CD4-positive, alpha-beta T cell treated with Interleukin-15 for 4 hours (primary cell): Measurements from ENCODE around the gene VMAC.
"Not testable (repeated sequence)": the region's sequence is repeated elsewhere in the genome, so short reads cannot be mapped to it uniquely, and the experiment has no call there.

ENCODE experiments used
- DNase-seq: peaks from one replicate; pipeline ENCODE4 v3.0.0-alpha.2; 2020; ENCODE audit warnings: low spot score

Gene VMAC

GRCh38 chr19:5904352-5905113 lies at the start of gene VMAC:
VMAC (plus strand) TSS chr19:5904872; CDS start chr19:5904891, 19 bp downstream.
- DNase-seq: peak; percentile 100

GRCh38 chr19:5855151-5855550 lies 49.5 kb upstream of the VMAC start:
- DNase-seq: not testable (repeated sequence)

GRCh38 chr19:5857203-5858081 lies 47.2 kb upstream of the VMAC start:
- no peak for DNase-seq

GRCh38 chr19:5863030-5863665 lies 41.5 kb upstream of the VMAC start:
- DNase-seq: no peak

GRCh38 chr19:5864013-5864720 lies 40.5 kb upstream of the VMAC start:
- DNase-seq: no peak

- DNase-seq: no peak
These were observed 39.8 kb upstream of the VMAC start for GRCh38 chr19:5864725-5865486.

GRCh38 chr19:5865772-5866171 lies 38.9 kb upstream of the VMAC start:
- no peak for DNase-seq

- no peak for DNase-seq
These were observed 37.2 kb upstream of the VMAC start for GRCh38 chr19:5867201-5868136.

- DNase-seq: no peak
These were observed 33.7 kb upstream of the VMAC start for GRCh38 chr19:5870986-5871394.

GRCh38 chr19:5873617-5874199 lies 31.0 kb upstream of the VMAC start:
- no peak for DNase-seq

GRCh38 chr19:5874496-5874895 lies 30.2 kb upstream of the VMAC start:
- DNase-seq: not testable (repeated sequence)

- DNase-seq: no peak
These were observed 27.2 kb upstream of the VMAC start for GRCh38 chr19:5877427-5877826.

- DNase-seq: no peak
These were observed 26.8 kb upstream of the VMAC start for GRCh38 chr19:5877882-5878281.

GRCh38 chr19:5880196-5880595 lies 24.5 kb upstream of the VMAC start:
- DNase-seq: no peak

- DNase-seq: no peak
These were observed 24.0 kb upstream of the VMAC start for GRCh38 chr19:5880604-5881078.

- DNase-seq: no peak
These were observed 23.0 kb upstream of the VMAC start for GRCh38 chr19:5881543-5882299.

GRCh38 chr19:5882421-5882968 lies 22.2 kb upstream of the VMAC start:
- no peak for DNase-seq

GRCh38 chr19:5883157-5883873 lies 21.4 kb upstream of the VMAC start:
- DNase-seq: not testable (repeated sequence)
